Loucy (cell line): ENCODE data around the gene C1orf53.
"Not testable (repeated sequence)": the region's sequence is repeated elsewhere in the genome, so short reads cannot be mapped to it uniquely, and the experiment has no call there.

Experiments
- H2AFZ ChIP-seq: fragments of 200-600 bp; sonication (generic); 2 replicates; pipeline ENCODE4 v1.6.0; 2016; ENCODE audit warnings: antibody characterized with exemption, mild to moderate bottlenecking, low read length, moderate library complexity
- H3F3A ChIP-seq: fragments of 200-600 bp; 2 replicates; pipeline ENCODE4 v1.6.0; 2016; ENCODE audit warnings: antibody characterized with exemption, low read depth, mild to moderate bottlenecking
- H3K27me3 ChIP-seq: fragments of 200-600 bp; sonication (generic); 2 replicates; pipeline ENCODE4 v1.6.1; 2014; ENCODE audit warnings: low read length, mild to moderate bottlenecking; ENCODE audit not compliant: insufficient read depth, poor library complexity, severe bottlenecking
- H3K36me3 ChIP-seq: fragments of 200-600 bp; sonication (generic); 2 replicates; pipeline ENCODE4 v1.6.1; 2016; ENCODE audit warnings: low read length; ENCODE audit not compliant: insufficient read depth
- H3K4me1 ChIP-seq: fragments of 200-600 bp; sonication (generic); 2 replicates; pipeline ENCODE4 v1.5.1; 2014; ENCODE audit warnings: low read length, mild to moderate bottlenecking; ENCODE audit not compliant: insufficient read depth, poor library complexity, severe bottlenecking
- H3K4me2 ChIP-seq: fragments of 200-600 bp; sonication (generic); 2 replicates; pipeline ENCODE4 v1.6.0; 2014; ENCODE audit warnings: antibody characterized with exemption, low read length, low read depth, mild to moderate bottlenecking; ENCODE audit not compliant: poor library complexity, severe bottlenecking
- H3K4me3 ChIP-seq: fragments of 200-600 bp; sonication (generic); 2 replicates; pipeline ENCODE4 v1.5.1; 2014; ENCODE audit warnings: low read length, mild to moderate bottlenecking, mixed read lengths; ENCODE audit not compliant: poor library complexity, severe bottlenecking
- H3K79me2 ChIP-seq: fragments of 200-600 bp; sonication (generic); 2 replicates; pipeline ENCODE4 v1.6.1; 2014; ENCODE audit warnings: low read length; ENCODE audit not compliant: insufficient read depth
- H3K9ac ChIP-seq: fragments of 200-600 bp; sonication (generic); 2 replicates; pipeline ENCODE4 v1.6.0; 2014; ENCODE audit warnings: mild to moderate bottlenecking, low read depth, low read length, moderate library complexity; ENCODE audit not compliant: poor library complexity, severe bottlenecking
- H3K9me2 ChIP-seq: fragments of 200-600 bp; sonication (generic); replicated peaks from 2 replicates; pipeline ENCODE4 v1.6.1; 2016; ENCODE audit warnings: low read depth, low read length, mixed read lengths
- H3K9me3 ChIP-seq: fragments of 200-600 bp; sonication (generic); 2 replicates; pipeline ENCODE4 v1.6.1; 2014; ENCODE audit warnings: mild to moderate bottlenecking, antibody characterized with exemption, low read length, low read depth; ENCODE audit not compliant: insufficient read depth
- H4K20me1 ChIP-seq: fragments of 200-600 bp; sonication (generic); 2 replicates; pipeline ENCODE4 v1.6.0; 2014; ENCODE audit warnings: antibody characterized with exemption, low read length, mild to moderate bottlenecking; ENCODE audit not compliant: insufficient read depth, poor library complexity, severe bottlenecking
- EZH2phosphoT487 ChIP-seq: fragments of 200-600 bp; IDR thresholded peaks from 2 replicates; pipeline ENCODE4 v1.6.1; 2018; ENCODE audit warnings: antibody characterized with exemption, mild to moderate bottlenecking, moderate library complexity, borderline replicate concordance
- TF ChIP-seq, protein P1 (sequence below): fragments of 200-600 bp; sonication (generic); conservative IDR thresholded peaks from 2 replicates; pipeline ENCODE4 v1.5.1; 2014; ENCODE audit warnings: mild to moderate bottlenecking, antibody characterized with exemption, low read length

C1orf53 gene

DNA sequence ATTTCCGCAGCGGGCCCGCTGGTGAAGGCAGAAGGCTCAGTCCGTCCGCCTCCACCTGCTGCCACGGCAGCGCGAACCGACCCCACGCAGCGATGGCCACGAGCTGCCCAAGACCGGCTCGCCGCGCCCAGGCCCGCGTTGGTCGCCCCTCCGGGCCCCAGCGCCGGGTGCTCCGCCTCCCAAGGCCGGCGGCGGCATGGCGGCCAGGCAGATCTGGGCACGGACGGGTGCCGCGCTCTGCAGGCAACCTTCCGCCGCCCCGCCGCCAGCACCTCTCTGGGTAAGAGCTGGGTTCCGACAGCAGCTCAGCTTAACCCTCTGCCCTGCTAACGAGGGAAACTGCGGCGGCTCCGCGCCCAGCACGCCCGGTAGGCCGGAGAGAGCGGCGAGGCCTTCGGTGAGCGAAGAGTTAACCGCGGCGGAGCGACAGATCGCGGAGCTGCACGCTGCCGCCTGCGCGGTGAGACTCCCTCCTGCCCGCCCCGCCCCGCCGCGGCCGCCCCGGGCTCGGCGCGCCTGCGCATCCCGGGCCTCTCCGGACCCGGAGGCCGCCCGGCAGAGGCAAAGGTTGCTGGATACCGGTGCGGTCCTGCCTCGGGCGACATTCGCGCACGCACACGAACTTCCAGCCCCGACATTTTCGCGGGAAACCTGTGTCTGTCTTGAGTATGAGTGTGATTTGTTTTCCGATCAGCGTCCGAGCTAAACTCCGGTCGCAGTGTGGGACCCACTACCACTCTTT, at the start of gene C1orf53:
TSS of gene C1orf53 (plus strand) at position 177 of the 742 bp plus-strand sequence. CDS start at position 197, 20 bp downstream.
- H3K36me3 ChIP-seq, result no peaks in the 10 kb centered on the region
- no peaks in the 10 kb centered on the region; the same call in 1 of the 2 replicates for H3F3A ChIP-seq
- no peak for TF ChIP-seq EZH2phosphoT487
- TF ChIP-seq, protein P1, sequence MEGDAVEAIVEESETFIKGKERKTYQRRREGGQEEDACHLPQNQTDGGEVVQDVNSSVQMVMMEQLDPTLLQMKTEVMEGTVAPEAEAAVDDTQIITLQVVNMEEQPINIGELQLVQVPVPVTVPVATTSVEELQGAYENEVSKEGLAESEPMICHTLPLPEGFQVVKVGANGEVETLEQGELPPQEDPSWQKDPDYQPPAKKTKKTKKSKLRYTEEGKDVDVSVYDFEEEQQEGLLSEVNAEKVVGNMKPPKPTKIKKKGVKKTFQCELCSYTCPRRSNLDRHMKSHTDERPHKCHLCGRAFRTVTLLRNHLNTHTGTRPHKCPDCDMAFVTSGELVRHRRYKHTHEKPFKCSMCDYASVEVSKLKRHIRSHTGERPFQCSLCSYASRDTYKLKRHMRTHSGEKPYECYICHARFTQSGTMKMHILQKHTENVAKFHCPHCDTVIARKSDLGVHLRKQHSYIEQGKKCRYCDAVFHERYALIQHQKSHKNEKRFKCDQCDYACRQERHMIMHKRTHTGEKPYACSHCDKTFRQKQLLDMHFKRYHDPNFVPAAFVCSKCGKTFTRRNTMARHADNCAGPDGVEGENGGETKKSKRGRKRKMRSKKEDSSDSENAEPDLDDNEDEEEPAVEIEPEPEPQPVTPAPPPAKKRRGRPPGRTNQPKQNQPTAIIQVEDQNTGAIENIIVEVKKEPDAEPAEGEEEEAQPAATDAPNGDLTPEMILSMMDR, result no peak
- peaks cover 20% of the 10 kb centered on the region for H3K4me1 ChIP-seq
- H3K9me3 ChIP-seq, result no peaks in the 10 kb centered on the region
- H3K9ac ChIP-seq, result peak within 1 kb of the TSS; percentile 88
- H2AFZ ChIP-seq, result peak within 1 kb of the TSS; percentile 82
- no peaks in the 10 kb centered on the region for H4K20me1 ChIP-seq
- H3K27me3 ChIP-seq, result no peaks in the 10 kb centered on the region
- H3K4me2 ChIP-seq, result peak within 1 kb of the TSS; percentile 90
- peak within 1 kb of the TSS; percentile 98 for H3K4me3 ChIP-seq
- H3K9me2 ChIP-seq, result no peaks in the 10 kb centered on the region
- H3K79me2 ChIP-seq, result peaks cover 7% of the 10 kb centered on the region; the same call in 1 of the 2 replicates

DNA sequence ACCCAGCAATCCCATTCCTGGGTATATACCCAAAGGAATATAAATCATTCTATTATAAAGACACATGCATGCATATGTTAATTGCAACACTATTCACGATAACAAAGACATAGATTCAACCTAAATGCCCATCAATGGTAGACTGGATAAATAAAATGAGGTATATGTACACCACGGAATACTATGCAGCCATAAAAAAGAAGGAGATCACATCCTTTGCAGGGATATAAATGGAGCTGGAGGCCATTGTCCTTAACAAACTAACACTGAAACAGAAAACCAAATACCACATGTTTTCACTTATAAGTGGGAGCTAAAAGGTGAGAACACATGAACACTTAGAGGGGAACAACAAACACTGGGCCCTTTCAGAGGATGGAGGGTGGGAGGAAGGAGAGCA, 46.7 kb upstream of the C1orf53 start:
- not testable (repeated sequence) for H3K9me3 ChIP-seq, H3K36me3 ChIP-seq, H2AFZ ChIP-seq, H3K79me2 ChIP-seq, H3K9ac ChIP-seq, H4K20me1 ChIP-seq, H3F3A ChIP-seq, H3K27me3 ChIP-seq, H3K4me3 ChIP-seq, H3K4me2 ChIP-seq, H3K9me2 ChIP-seq, H3K4me1 ChIP-seq

DNA sequence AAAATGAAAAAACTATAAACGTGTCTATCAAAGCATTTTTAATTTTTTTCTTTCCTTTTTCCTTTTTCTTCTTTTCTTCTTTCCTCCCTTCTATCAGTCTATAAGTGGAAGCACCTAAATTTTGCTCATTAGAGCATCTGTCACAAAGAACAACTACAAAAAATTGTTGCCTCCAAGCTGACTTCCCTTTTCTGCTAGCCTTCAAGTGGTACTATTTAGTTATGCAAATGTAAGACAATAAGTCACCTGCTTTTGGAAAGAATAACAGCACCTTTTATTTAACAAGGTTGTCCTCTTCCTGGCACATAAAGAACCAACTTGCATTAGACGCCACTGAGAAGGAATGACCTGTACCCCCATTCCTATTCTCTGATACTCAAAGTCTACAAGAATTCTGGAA, 45.0 kb upstream of the C1orf53 start:
- H2AFZ ChIP-seq, result 0 out of 2 replicates have a peak overlapping the region, but pooled peaks have one; percentile 33
- H3K4me2 ChIP-seq, result no peak overlapping the region

More for the DNA sequence above, 45.0 kb upstream of the C1orf53 start:
- H3K4me1 ChIP-seq, result peaks cover 9% of the 10 kb centered on the region
- no peak overlapping the region for H3K4me3 ChIP-seq
- no peak overlapping the region for H3K9ac ChIP-seq
- H3K79me2 ChIP-seq, result no peaks in the 10 kb centered on the region
- no peaks in the 10 kb centered on the region for H3K27me3 ChIP-seq
- TF ChIP-seq EZH2phosphoT487, result no peak
- TF ChIP-seq, protein P1, result no peak
- no peaks in the 10 kb centered on the region for H3K9me2 ChIP-seq
- no peaks in the 10 kb centered on the region for H3K9me3 ChIP-seq
- H4K20me1 ChIP-seq, result no peaks in the 10 kb centered on the region
- 0 out of 2 replicates have a peak, but pooled peaks cover 4% of the 10 kb centered on the region for H3F3A ChIP-seq
- H3K36me3 ChIP-seq, result no peaks in the 10 kb centered on the region
